IMR-90 (cell line): ENCODE measurements around the gene RHOBTB1. TPM values are rescaled to one million over a fixed set of nuclear protein-coding genes. Genes with fewer than 3 reads are reported as not detected.

Experiments used
- ATAC-seq: fragments of 200-7000 bp; cut with Tn5 transposase; 2 replicates; pipeline ENCODE4 v1.9.1; 2020; ENCODE audit warnings: low read depth, mild to moderate bottlenecking, moderate library complexity
- BruUV-seq: library from RNA; stranded (reverse); fragments of 400-500 nt; replicated peaks from 2 replicates; lab custom pipeline; 2021; lab: Mats Ljungman, UMichigan
- CTCF ChIA-PET: fragments of 300-600 bp; formaldehyde crosslinking; extraction: SDS; loops from one replicate; lab custom pipeline; 2021; ENCODE audit warnings: antibody characterized with exemption; lab: Yijun Ruan, JAX
- POLR2A ChIA-PET: fragments of 300-600 bp; sonication (Branson Sonifier 250); formaldehyde crosslinking; loops from one replicate; lab custom pipeline; 2022; ENCODE audit warnings: antibody characterized with exemption; ENCODE audit not compliant: unreplicated experiment; lab: Charles Lee
- DNase-seq: peaks from one replicate; pipeline ENCODE4 v3.0.0; 2013
- H2AFZ ChIP-seq: replicated peaks from 2 replicates; pipeline ENCODE3; 2013; ENCODE audit warnings: low read length, mild to moderate bottlenecking; ENCODE audit not compliant: poor library complexity
- H2AK5ac ChIP-seq: 2 replicates; pipeline ENCODE4 v1.6.1; 2013; ENCODE audit warnings: low read depth, low read length, inconsistent platforms
- H2AK9ac ChIP-seq: replicated peaks from 2 replicates; pipeline ENCODE3; 2013; ENCODE audit warnings: mild to moderate bottlenecking, low read depth, low read length, moderate library complexity; ENCODE audit not compliant: poor library complexity
- H2BK120ac ChIP-seq: 2 replicates; pipeline ENCODE4 v1.6.1; 2013; ENCODE audit warnings: low read depth, low read length, inconsistent platforms
- H2BK15ac ChIP-seq: 3 replicates; pipeline ENCODE4 v1.6.1; 2013; ENCODE audit warnings: low read depth, low read length, inconsistent platforms
- H2BK20ac ChIP-seq: 2 replicates; pipeline ENCODE4 v1.6.1; 2013; ENCODE audit warnings: low read depth, mild to moderate bottlenecking, inconsistent platforms, low read length, moderate library complexity
- H2BK5ac ChIP-seq: 2 replicates; pipeline ENCODE4 v1.6.1; 2013; ENCODE audit warnings: mild to moderate bottlenecking, low read depth, low read length, inconsistent platforms; ENCODE audit not compliant: poor library complexity, severe bottlenecking
- H3K14ac ChIP-seq: replicated peaks from 2 replicates; pipeline ENCODE4 v1.6.1; 2013; ENCODE audit warnings: low read depth, low read length, inconsistent platforms
- H3K18ac ChIP-seq: 2 replicates; pipeline ENCODE4 v1.6.1; 2013; ENCODE audit warnings: low read depth, low read length, control low read depth
- H3K23ac ChIP-seq: 2 replicates; pipeline ENCODE4 v1.6.1; 2013; ENCODE audit warnings: low read depth, low read length, inconsistent platforms
- H3K27ac ChIP-seq: 2 replicates; pipeline ENCODE4 v1.5.1; 2013; ENCODE audit warnings: mild to moderate bottlenecking, control low read depth, low read length; ENCODE audit not compliant: insufficient read depth
- H3K27me3 ChIP-seq: 2 replicates; pipeline ENCODE4 v1.6.1; 2013; ENCODE audit warnings: low read length; ENCODE audit not compliant: control insufficient read depth, insufficient read depth
- H3K36me3 ChIP-seq: 2 replicates; pipeline ENCODE4 v1.6.1; 2013; ENCODE audit warnings: low read length, mixed read lengths; ENCODE audit not compliant: control insufficient read depth, insufficient read depth
- H3K4ac ChIP-seq: 2 replicates; pipeline ENCODE4 v1.6.1; 2013; ENCODE audit warnings: low read depth, low read length, inconsistent platforms
- H3K4me1 ChIP-seq: 2 replicates; pipeline ENCODE4 v1.6.1; 2013; ENCODE audit warnings: low read length, mixed read lengths; ENCODE audit not compliant: control insufficient read depth, insufficient read depth
- H3K4me2 ChIP-seq: 2 replicates; pipeline ENCODE4 v1.6.1; 2013; ENCODE audit warnings: low read depth, mild to moderate bottlenecking, control low read depth, low read length, moderate library complexity
- H3K4me3 ChIP-seq: 2 replicates; pipeline ENCODE4 v1.5.1; 2013; ENCODE audit warnings: low read depth, mild to moderate bottlenecking, control low read depth, low read length, moderate library complexity; ENCODE audit not compliant: insufficient read depth
- H3K56ac ChIP-seq: 2 replicates; pipeline ENCODE4 v1.6.1; 2013; ENCODE audit warnings: low read length, inconsistent platforms; ENCODE audit not compliant: insufficient read depth; ENCODE audit errors: extremely low read depth
- H3K79me1 ChIP-seq, 2 experiments: 2 replicates each; pipeline ENCODE4 v1.6.1; 2013; ENCODE audit warnings: low read length in 2 of 2, inconsistent platforms in 1 of 2, low read depth in 1 of 2
- H3K9ac ChIP-seq: 2 replicates; pipeline ENCODE4 v1.6.1; 2013; ENCODE audit warnings: low read depth, low read length, control low read depth
- H3K9me1 ChIP-seq: 2 replicates; pipeline ENCODE4 v1.6.1; 2013; ENCODE audit warnings: low read length, inconsistent platforms; ENCODE audit not compliant: insufficient read depth
- H3K9me3 ChIP-seq: 2 replicates; pipeline ENCODE4 v1.6.1; 2013; ENCODE audit warnings: low read length; ENCODE audit not compliant: control insufficient read depth, insufficient read depth
- H4K20me1 ChIP-seq: 2 replicates; pipeline ENCODE4 v1.6.1; 2013; ENCODE audit warnings: low read length, inconsistent platforms; ENCODE audit not compliant: insufficient read depth
- H4K5ac ChIP-seq: 2 replicates; pipeline ENCODE4 v1.6.1; 2013; ENCODE audit warnings: mild to moderate bottlenecking, low read depth, low read length, control low read depth
- H4K8ac ChIP-seq, 2 experiments: 2 replicates each; pipeline ENCODE4 v1.6.1; 2013; ENCODE audit warnings: low read depth in 2 of 2, low read length in 2 of 2, control low read depth in 1 of 2, inconsistent platforms in 1 of 2
- H4K91ac ChIP-seq: 2 replicates; pipeline ENCODE4 v1.6.1; 2013; ENCODE audit warnings: low read depth, low read length, inconsistent platforms; ENCODE audit not compliant: insufficient read depth
- BHLHE40 ChIP-seq: fragments of 150-350 bp; IDR thresholded peaks from 2 replicates; pipeline ENCODE4 v1.6.1; 2016; ENCODE audit warnings: mild to moderate bottlenecking, low read depth, low read length
- CEBPB ChIP-seq: IDR thresholded peaks from 2 replicates; pipeline ENCODE4 v1.6.1; 2012; ENCODE audit warnings: low read depth, low read length, improper control_type of control experiment
- CHD1 ChIP-seq: IDR thresholded peaks from 2 replicates; pipeline ENCODE4 v1.6.1; 2012; ENCODE audit warnings: low read depth, low read length, improper control_type of control experiment
- CTCF ChIP-seq: conservative IDR thresholded peaks from 2 replicates; pipeline ENCODE4 v1.5.1; 2012; ENCODE audit warnings: mild to moderate bottlenecking, low read depth, low read length, improper control_type of control experiment
- ELK1 ChIP-seq: fragments of 150-350 bp; IDR thresholded peaks from 2 replicates; pipeline ENCODE4 v1.6.1; 2016; ENCODE audit warnings: low read depth, mild to moderate bottlenecking, low read length, moderate library complexity, borderline replicate concordance
- MAFK ChIP-seq: IDR thresholded peaks from 2 replicates; pipeline ENCODE4 v1.6.1; 2012; ENCODE audit warnings: low read depth, low read length, improper control_type of control experiment
- MXI1 ChIP-seq: IDR thresholded peaks from 2 replicates; pipeline ENCODE4 v1.6.1; 2012; ENCODE audit warnings: low read depth, mild to moderate bottlenecking, low read length, moderate library complexity, borderline replicate concordance
- NFE2L2 ChIP-seq: fragments of 150-350 bp; IDR thresholded peaks from 2 replicates; pipeline ENCODE4 v1.6.1; 2016; ENCODE audit warnings: low read depth, mild to moderate bottlenecking, low read length
- RCOR1 ChIP-seq: IDR thresholded peaks from 2 replicates; pipeline ENCODE4 v1.6.1; 2012; ENCODE audit warnings: mild to moderate bottlenecking, low read length, improper control_type of control experiment; ENCODE audit not compliant: insufficient replicate concordance
- RFX5 ChIP-seq: IDR thresholded peaks from 2 replicates; pipeline ENCODE4 v1.8.0; 2012; ENCODE audit warnings: low read depth, mild to moderate bottlenecking, low read length, moderate library complexity
- WGBS, 2 experiments: methylation state at CpG; one replicate each; pipeline versions ENCODE4 v1.1.5 to v1.1.7; 2013; ENCODE audit warnings: missing lambda C conversion rate in 2 of 2; ENCODE audit not compliant: insufficient read length in 1 of 2; ENCODE audit errors: extremely low coverage in 2 of 2; 5-methylcytosine and 5-hydroxymethylcytosine counted together
- dilution Hi-C: fragments of 300-500 bp; cut with HindIII; formaldehyde crosslinking; loops from one replicate; pipeline ENCODE4 v1.14.3; 2018; ENCODE audit warnings: low sequenced_read_pairs; ENCODE audit not compliant: unreplicated experiment
- in situ Hi-C: fragments of 300-500 bp; cut with MboI; formaldehyde crosslinking; loops from 3 replicates; pipeline ENCODE4 v1.14.3; 2019; ENCODE audit warnings: low sequenced_read_pairs, inconsistent platforms, mixed read lengths
- intact Hi-C: fragments of 100-400 bp; cut with micrococcal nuclease; formaldehyde crosslinking; loops from 2 replicates; pipeline ENCODE4 v1.10.0; 2022
- polyA plus RNA-seq, 3 experiments: library from polyadenylated mRNA; depleted of rRNA; stranded (reverse); fragments of >200 nt; gene quantifications; 2 replicates each; pipeline ENCODE4 v1.2.3, GENCODE V29; 2012; ENCODE audit warnings: low replicate concordance in 1 of 3
- total RNA-seq: library from RNA; depleted of rRNA; stranded (reverse); fragments of >200 nt; gene quantifications from 2 replicates; pipeline ENCODE4 v1.2.3, GENCODE V29; 2012
- TF ChIP-seq, protein P1 (sequence below): fragments of 150-350 bp; IDR thresholded peaks from 2 replicates; pipeline ENCODE4 v1.6.1; 2017; ENCODE audit warnings: mild to moderate bottlenecking, antibody characterized with exemption, low read length, low read depth

RHOBTB1 gene
- total and polyA plus RNA-seq, 2 of the 4 experiments (the other 2 are of a cell fraction), result 8.9 to 15.2 TPM

DNA sequence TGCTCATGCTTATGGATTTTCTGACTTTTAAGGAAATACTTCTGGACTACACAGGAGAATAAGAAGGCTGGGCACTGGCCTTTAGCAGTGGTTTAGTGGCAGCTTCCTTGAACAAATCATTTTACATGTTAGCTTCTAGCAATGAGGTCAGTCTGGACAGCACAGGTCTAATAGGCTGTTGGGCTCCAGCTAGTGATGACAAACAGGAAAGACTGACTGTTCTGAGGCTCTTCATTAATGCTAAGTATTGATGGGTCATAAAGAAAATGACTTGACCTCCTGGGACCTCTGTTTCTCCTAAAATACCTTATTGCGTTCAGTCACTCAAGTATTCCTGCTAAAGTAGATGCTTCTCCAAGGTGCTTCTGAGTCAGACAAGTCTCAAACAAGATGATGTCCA, 4.9 kb upstream of the RHOBTB1 start:
- Histone ChIP-seq H3K9ac (no peak overlapping the region), H2AK5ac (no peak overlapping the region), H3K27ac (no peak overlapping the region), H2AK9ac (no peak overlapping the region), H2BK20ac (no peak overlapping the region), H2BK5ac (no peak overlapping the region), H3K4me3 (no peak overlapping the region), H3K23ac (no peak overlapping the region), H3K9me3 (no peaks in the 10 kb centered on the region), H3K14ac (no peak overlapping the region), H4K8ac (no peak overlapping the region), H2AFZ (no peak overlapping the region), H4K91ac (no peak overlapping the region), H3K18ac (no peak overlapping the region), H3K56ac (no peak overlapping the region), H3K4me2 (no peak overlapping the region), H3K27me3 (no peaks in the 10 kb centered on the region), H4K20me1 (no peaks in the 10 kb centered on the region), H3K9me1 (0 out of 2 replicates have a peak, but pooled peaks cover 5% of the 10 kb centered on the region), H3K4me1 (peaks cover 5% of the 10 kb centered on the region), H3K4ac (no peak overlapping the region), H4K5ac (no peak overlapping the region), H2BK15ac (no peak overlapping the region), H2BK120ac (no peak overlapping the region), H3K36me3 (no peaks in the 10 kb centered on the region; the same call in 1 of the 2 replicates), H3K79me1 (peaks cover 0 to 9% of the 10 kb centered on the region in 2 experiments; a peak in 2 of 4 replicates)
- 100% methylated on average over 1 of the region's 1 CpG; no CpG with 5 or more reads in 1 of the 2 experiments for WGBS, 2 experiments
- TF ChIP-seq ELK1, result no peak
- TF ChIP-seq, protein P1, sequence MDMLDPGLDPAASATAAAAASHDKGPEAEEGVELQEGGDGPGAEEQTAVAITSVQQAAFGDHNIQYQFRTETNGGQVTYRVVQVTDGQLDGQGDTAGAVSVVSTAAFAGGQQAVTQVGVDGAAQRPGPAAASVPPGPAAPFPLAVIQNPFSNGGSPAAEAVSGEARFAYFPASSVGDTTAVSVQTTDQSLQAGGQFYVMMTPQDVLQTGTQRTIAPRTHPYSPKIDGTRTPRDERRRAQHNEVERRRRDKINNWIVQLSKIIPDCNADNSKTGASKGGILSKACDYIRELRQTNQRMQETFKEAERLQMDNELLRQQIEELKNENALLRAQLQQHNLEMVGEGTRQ, result no peak
- no peak for TF ChIP-seq CHD1
- no peak for TF ChIP-seq MXI1
- no peak for TF ChIP-seq MAFK
- no peak for TF ChIP-seq NFE2L2
- no peak for TF ChIP-seq CEBPB
- TF ChIP-seq RCOR1, result no peak
- TF ChIP-seq BHLHE40, result no peak
- no peak for TF ChIP-seq RFX5
- no peak for TF ChIP-seq CTCF
- intact Hi-C loops (no loop called here), in situ Hi-C loops (loop anchor here (25.0 kb wide), 1 partner anchor 1288 kb away; no protein-coding TSS in a partner anchor), dilution Hi-C loops (no loop called here)
- POLR2A ChIA-PET, result no interaction called here
- ATAC-seq (no peak), DNase-seq (peak; percentile 8)
- CTCF ChIA-PET, result no interaction called here
- no TSS peak for BruUV-seq
